ENCODE results near the gene BORCS5.

BORCS5 gene

DNA sequence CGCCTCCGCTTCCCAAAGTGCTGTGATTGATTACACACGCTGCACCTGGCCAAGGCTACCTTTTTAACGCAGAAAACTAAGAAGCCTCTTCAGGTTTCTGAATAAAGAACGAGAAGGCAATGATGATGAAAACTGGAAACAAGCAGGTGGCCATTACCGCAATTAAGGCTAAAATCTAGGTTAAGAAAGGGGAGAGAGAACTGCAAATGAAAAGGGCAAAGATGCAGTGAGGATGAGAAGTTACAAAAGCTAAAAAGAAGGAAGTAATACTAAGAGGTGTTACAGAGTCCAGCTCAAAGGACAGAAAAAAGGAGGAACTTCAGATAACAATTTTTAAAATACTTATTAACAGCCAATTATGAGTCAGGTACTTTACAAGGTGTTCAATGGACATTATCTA lies 126.1 kb downstream of the BORCS5 start:
- no peak for TF ChIP-seq POLR2AphosphoS5 (IDR thresholded peaks at IDR 0.05; ENCODE audit: low read depth)
- TF ChIP-seq, protein P1, sequence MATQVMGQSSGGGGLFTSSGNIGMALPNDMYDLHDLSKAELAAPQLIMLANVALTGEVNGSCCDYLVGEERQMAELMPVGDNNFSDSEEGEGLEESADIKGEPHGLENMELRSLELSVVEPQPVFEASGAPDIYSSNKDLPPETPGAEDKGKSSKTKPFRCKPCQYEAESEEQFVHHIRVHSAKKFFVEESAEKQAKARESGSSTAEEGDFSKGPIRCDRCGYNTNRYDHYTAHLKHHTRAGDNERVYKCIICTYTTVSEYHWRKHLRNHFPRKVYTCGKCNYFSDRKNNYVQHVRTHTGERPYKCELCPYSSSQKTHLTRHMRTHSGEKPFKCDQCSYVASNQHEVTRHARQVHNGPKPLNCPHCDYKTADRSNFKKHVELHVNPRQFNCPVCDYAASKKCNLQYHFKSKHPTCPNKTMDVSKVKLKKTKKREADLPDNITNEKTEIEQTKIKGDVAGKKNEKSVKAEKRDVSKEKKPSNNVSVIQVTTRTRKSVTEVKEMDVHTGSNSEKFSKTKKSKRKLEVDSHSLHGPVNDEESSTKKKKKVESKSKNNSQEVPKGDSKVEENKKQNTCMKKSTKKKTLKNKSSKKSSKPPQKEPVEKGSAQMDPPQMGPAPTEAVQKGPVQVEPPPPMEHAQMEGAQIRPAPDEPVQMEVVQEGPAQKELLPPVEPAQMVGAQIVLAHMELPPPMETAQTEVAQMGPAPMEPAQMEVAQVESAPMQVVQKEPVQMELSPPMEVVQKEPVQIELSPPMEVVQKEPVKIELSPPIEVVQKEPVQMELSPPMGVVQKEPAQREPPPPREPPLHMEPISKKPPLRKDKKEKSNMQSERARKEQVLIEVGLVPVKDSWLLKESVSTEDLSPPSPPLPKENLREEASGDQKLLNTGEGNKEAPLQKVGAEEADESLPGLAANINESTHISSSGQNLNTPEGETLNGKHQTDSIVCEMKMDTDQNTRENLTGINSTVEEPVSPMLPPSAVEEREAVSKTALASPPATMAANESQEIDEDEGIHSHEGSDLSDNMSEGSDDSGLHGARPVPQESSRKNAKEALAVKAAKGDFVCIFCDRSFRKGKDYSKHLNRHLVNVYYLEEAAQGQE (IDR thresholded peaks at IDR 0.05; ENCODE audit: insufficient replicate concordance, low read depth), result no peak
- no peak for TF ChIP-seq SPI1 (IDR thresholded peaks at IDR 0.05; ENCODE audit: borderline replicate concordance, low read depth)
- no peak for TF ChIP-seq GABPA (IDR thresholded peaks at IDR 0.05; ENCODE audit: low read depth)
- TF ChIP-seq, protein P2, sequence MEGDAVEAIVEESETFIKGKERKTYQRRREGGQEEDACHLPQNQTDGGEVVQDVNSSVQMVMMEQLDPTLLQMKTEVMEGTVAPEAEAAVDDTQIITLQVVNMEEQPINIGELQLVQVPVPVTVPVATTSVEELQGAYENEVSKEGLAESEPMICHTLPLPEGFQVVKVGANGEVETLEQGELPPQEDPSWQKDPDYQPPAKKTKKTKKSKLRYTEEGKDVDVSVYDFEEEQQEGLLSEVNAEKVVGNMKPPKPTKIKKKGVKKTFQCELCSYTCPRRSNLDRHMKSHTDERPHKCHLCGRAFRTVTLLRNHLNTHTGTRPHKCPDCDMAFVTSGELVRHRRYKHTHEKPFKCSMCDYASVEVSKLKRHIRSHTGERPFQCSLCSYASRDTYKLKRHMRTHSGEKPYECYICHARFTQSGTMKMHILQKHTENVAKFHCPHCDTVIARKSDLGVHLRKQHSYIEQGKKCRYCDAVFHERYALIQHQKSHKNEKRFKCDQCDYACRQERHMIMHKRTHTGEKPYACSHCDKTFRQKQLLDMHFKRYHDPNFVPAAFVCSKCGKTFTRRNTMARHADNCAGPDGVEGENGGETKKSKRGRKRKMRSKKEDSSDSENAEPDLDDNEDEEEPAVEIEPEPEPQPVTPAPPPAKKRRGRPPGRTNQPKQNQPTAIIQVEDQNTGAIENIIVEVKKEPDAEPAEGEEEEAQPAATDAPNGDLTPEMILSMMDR (IDR thresholded peaks at IDR 0.05; ENCODE audit: insufficient read depth, low read length), result no peak
- peak overlapping the region; percentile 11; the same call in 1 of the 2 replicates for H3K27ac ChIP-seq (replicated peaks)
- H3K27me3 ChIP-seq (ENCODE audit: insufficient read depth, poor library complexity, severe bottlenecking), result no peaks in the 10 kb centered on the region
- DNase-seq (ENCODE audit: low read depth in 1 of 2, low spot score in 1 of 2), result peak in 1 of 2 experiments; percentile 42
- H3K4me3 ChIP-seq (replicated peaks; ENCODE audit: insufficient read depth, low read length), result no peak overlapping the region

DNA sequence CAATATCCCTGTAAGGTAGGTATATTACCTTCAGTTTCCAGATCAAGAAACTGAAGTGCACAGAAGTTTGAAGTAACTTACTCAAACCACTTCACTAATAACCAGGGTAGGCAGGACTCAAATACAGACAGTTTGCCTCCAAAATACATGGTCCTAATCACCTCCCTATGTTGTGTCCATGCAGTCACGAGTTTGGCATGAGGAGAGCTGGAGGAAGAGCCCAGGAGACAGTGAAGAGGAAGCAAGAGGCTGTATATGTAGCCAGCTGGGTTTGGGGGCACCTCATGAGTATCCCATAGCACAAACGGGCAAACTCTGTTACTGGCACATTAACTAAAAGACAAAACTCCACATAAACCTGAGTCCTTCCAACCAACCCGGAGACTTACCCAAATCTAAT lies 126.6 kb downstream of the BORCS5 start:
- TF ChIP-seq POLR2AphosphoS5 (IDR thresholded peaks at IDR 0.05; ENCODE audit: low read depth), result no peak
- no peak for TF ChIP-seq GABPA (IDR thresholded peaks at IDR 0.05; ENCODE audit: low read depth)
- TF ChIP-seq SPI1 (IDR thresholded peaks at IDR 0.05; ENCODE audit: borderline replicate concordance, low read depth), result no peak
- TF ChIP-seq, protein P1 (IDR thresholded peaks at IDR 0.05; ENCODE audit: insufficient replicate concordance, low read depth), result no peak
- TF ChIP-seq, protein P2 (IDR thresholded peaks at IDR 0.05; ENCODE audit: insufficient read depth, low read length), result no peak
- DNase-seq (ENCODE audit: low read depth in 1 of 2, low spot score in 1 of 2), result peak in 1 of 2 experiments; percentile 11
- no peak overlapping the region for H3K4me3 ChIP-seq (replicated peaks; ENCODE audit: insufficient read depth, low read length)
- H3K27ac ChIP-seq (replicated peaks), result peak overlapping the region; percentile 42
- H3K27me3 ChIP-seq (ENCODE audit: insufficient read depth, poor library complexity, severe bottlenecking), result no peaks in the 10 kb centered on the region

DNA sequence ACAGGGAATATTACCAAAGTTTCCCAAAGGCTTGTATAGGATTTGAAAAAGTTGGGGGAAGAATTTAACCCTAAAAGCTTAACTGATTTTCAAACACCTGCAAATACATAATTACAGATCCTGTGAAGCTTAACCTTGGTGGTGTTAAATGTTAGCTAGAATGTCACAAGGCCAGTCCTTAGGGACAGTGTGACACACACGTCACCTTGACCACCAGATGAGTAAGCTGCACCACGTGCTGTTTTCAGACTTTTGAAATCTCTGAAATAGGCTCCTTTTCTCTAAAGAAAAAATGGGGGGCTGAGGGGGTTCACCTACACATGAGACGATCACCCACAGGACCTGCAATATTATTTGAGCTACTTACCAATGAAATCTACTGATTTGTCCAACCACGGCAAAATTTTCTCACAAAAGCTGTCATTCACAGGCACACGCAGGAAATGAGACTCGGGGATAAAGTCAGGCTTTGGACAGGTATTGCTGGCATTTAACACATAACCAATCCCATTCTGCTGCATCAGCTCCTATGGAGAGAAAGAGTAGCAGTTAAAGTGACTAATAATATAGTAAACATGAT lies 129.9 kb downstream of the BORCS5 start:
- TF ChIP-seq GABPA (IDR thresholded peaks at IDR 0.05; ENCODE audit: low read depth) (no peak), SPI1 (IDR thresholded peaks at IDR 0.05; ENCODE audit: borderline replicate concordance, low read depth) (no peak), POLR2AphosphoS5 (IDR thresholded peaks at IDR 0.05; ENCODE audit: low read depth) (no peak)
- TF ChIP-seq, protein P1 (IDR thresholded peaks at IDR 0.05; ENCODE audit: insufficient replicate concordance, low read depth), result no peak
- TF ChIP-seq, protein P2 (IDR thresholded peaks at IDR 0.05; ENCODE audit: insufficient read depth, low read length), result no peak
- Histone ChIP-seq H3K27ac (replicated peaks) (no peak overlapping the region), H3K4me3 (replicated peaks; ENCODE audit: insufficient read depth, low read length) (no peak overlapping the region), H3K27me3 (ENCODE audit: insufficient read depth, poor library complexity, severe bottlenecking) (no peaks in the 10 kb centered on the region)
- no peak for DNase-seq (ENCODE audit: low read depth in 1 of 2, low spot score in 1 of 2)

Data from HL-60 (cell line).